NOMO-1 treated with DMSO at 0.1 percent for 48 hours (cell line): ENCODE measurements around the gene TAF11.
"Not testable (repeated sequence)": the region's sequence is repeated elsewhere in the genome, so short reads cannot be mapped to it uniquely, and the experiment has no call there.

Experiments
- DNase-seq: peaks from one replicate; lab custom pipeline; 2025; ENCODE audit not compliant: unreplicated experiment; lab: John Stamatoyannopoulos, UW

The TAF11 gene

DNA sequence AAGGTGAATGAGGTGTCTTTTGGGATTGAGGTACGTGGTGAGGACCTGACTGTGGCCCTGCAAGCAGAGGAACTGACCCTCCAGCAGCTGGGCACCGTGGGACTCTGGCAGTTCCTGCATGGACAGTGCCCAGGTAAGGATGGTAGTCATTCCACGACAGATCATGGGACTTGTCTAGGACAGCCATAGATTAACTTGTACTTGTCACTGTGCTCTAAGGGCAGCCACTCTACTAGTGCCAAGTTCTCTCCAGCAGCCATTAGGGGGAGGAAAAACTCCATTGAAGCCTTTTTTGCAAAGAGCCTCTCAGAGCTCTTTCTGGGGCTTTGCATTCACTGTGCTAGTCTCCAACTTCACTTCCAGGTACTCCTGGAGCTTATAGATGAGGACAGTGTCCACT lies 20.4 kb downstream of the TAF11 start:
- DNase-seq: no peak

GRCh38 chr6:34866509-34866908 lies 21.3 kb downstream of the TAF11 start:
- peak; percentile 21 for DNase-seq

DNA sequence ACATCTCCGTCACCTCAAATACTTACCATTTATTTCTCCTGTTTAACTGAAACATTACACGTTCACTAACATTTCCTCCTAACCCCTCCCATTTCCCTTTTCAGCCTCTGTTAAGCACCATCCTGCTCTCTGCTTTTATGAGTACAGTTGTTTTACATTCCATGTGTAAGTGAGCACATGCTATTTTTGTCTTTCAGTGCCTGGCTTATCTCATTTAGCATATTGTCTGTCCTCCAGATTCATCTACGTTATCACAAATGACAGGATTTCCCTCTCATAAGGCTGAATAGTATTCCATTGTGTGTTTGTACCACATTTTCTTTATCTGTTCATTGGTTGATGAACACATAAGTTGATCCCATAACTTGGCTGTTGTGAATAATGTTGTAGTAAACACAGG lies 22.7 kb downstream of the TAF11 start:
- DNase-seq: no peak

DNA sequence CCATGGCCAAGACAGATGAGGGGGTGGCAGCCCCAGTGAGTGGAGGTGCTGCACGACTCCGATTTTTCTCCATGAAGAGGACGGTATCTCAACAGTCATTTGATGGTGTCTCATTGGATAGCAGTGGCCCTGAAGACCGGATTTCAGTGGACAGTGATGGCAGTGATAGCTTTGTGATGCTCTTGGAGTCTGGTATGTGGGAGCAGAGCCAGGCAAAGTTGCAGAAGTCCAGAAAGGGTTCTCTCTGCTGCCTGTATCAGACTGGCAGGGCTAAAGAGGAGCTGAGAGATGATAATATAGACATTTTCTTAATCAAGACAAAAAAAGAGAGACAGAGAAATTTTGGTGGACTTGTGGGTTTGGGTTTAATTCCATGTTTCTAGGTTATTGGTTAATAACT lies 23.8 kb downstream of the TAF11 start:
- DNase-seq: no peak

DNA sequence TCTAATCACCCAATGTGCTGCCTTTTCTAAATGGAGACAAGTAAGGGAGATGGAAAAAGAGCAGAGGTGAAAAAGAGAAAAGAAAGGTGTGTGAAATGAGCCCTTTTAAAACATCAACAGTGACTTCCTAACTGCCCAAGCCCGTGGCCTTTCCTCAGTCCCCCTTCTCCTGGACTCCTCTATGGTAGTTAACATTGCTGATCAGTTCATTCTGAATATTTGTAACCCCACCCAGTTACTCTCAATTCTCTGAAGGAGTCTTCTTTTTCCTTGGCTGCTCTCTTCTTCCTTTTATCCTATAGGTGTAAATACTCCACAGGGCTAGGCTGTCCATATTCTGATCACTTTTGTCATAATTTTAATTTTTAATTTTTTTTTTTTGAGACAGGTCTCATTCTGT lies 27.1 kb downstream of the TAF11 start:
- DNase-seq: no peak

GRCh38 chr6:34859951-34860350 lies 27.9 kb downstream of the TAF11 start:
- no peak for DNase-seq

- no peak for DNase-seq
Observed at GRCh38 chr6:34858681-34859080, 29.2 kb downstream of the TAF11 start.

DNA sequence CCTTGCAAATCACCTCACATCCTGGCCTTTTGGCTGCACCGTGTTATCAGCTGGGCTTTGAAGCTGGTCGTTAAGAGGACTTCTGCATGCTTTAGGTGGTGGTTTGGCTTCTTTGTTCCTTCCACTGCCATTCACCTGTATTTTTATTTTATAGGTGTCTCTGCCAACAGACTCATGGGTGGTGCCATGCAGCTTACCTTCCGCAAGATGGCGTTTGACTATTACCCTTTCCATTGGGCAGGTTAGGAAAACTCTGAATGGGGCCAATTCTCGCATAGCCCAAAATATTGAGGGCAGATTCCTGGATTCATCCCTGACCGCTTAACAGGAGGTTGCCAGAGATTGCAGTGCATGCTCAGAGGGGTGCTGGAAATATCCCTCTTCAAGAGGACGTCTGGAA lies 32.4 kb downstream of the TAF11 start:
- DNase-seq: no peak

GRCh38 chr6:34852406-34853085 lies 35.3 kb downstream of the TAF11 start:
- no peak for DNase-seq

DNA sequence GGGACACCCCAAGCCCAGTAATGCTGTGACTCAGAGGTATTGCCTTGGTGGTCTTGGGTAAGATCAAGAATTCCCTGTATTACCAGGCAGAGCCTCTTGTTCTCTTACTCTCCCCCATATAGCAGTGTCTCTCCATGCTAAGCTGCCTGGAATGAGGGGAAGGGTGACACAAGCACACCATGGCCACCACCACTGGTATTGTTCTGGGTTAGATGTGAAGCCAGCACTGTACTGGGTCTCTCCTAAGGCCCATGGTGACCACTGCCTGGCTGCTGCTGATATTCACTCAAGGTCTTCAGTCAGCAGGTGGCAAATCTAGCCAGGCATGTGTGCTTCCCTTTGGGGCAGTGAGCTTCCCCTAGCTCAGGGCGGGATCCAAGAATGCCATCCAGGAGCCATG lies 36.5 kb downstream of the TAF11 start:
- DNase-seq: no peak

DNA sequence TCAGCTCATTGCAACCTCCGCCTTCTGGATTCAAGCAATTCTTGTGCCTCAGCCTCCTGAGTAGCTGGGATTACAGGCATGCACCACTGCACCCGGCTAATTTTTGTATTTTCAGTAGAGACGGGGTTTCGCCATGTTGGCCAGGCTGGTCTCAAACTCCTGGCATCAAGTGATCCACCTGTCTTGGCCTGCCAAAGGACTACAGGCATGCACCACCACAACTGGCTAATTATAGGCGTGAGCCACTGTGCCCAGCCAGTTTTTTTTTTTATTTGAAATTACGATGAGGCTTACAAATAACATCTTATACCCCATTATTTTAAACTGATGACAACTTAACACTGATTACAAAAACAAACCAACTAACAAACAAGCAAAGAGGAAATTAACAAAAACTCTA lies 38.8 kb downstream of the TAF11 start:
- DNase-seq: not testable (repeated sequence)

DNA sequence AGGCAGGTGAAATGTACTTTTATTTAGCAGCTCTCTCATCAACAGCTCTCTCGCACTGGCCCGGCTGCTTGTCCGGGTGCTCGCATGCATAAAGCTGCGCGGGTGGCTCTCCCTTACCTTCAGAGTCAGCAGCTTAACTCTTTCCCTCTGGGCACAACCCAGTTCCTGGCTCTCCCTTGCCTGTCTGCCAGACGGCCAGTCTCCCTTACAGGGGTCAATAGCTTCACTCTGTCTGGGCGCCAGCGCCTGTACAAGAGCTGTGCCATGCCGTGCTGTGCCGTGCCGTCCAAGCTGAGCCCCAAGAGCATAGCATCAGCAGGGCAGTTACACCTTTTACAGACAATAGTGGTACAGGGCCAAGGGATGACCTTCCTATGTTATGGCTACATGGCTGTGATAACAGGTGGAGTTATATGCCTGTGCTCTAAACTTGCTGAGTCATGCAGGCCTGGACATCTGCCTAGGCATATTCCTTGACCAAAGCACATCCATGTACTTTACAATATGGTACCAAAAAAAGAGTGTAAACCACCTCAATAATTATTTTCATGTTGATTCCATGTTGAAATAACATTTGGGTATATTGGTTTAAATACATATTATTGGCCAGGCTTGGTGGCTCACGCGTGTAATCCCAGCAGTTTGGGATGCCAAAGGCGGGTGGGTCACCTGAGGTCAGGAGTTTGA lies 48.0 kb downstream of the TAF11 start:
- DNase-seq: no peak

DNA sequence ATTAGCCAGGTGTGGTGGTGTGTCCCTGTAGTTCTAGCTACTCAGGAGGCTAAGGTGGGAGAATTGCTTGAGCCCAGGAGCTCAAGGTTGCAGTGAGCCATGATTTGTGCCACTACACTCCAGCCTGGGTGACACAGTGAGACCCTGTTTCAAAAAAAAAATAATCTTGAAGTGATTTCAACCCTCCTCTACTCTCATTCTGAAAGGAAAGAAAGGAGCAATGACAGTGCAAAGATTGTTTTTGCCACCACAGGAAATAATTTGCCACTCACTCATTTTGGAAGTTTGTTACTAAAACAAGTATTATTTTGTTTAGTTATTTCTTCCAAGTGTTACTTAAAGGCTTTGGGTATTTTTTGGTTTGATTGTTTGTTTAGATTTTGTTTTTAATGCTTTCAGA lies 50.3 kb downstream of the TAF11 start:
- DNase-seq: no peak

DNA sequence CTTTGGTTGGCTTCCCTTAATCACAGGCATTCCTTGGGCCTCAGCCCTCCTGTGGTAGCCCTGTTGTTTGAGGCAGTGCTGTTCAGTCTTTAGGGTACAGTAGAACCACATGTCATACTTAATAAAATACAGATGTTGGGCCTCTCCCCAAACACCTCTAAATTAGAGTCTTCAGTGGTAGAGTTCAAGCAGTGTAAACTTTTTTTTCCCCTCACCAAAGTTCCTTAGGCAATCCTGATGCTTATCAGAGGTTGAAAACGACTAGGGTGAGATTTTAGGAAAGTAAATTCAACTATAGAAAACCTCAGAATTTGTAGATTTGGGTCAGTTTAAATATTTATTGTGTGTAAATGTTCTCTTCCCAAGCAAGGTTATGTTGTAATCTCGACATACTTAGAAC lies 51.4 kb downstream of the TAF11 start:
- no peak for DNase-seq

DNA sequence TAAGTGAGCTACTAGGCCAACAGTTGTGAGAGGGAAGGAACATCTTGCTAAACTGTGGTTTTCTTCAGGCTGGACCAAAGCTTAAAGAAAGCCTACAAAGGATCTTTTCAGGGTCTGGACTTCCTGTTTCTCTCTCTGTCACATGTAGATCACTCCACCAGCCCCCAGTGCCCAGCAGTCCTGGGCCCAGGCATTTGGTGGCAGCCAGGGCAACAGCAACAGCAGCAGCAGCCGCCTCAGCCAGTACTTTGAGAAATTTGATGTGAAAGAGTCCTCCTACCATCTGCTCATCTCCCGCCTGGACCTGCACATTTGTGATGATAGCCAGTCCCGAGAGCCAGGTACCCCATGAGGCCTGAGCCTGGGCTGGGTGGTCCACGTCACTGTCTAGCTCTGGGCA lies 51.8 kb downstream of the TAF11 start:
- peak; percentile 63 for DNase-seq

GRCh38 chr6:34834789-34835518 lies 52.9 kb downstream of the TAF11 start:
- peak; percentile 76 for DNase-seq

DNA sequence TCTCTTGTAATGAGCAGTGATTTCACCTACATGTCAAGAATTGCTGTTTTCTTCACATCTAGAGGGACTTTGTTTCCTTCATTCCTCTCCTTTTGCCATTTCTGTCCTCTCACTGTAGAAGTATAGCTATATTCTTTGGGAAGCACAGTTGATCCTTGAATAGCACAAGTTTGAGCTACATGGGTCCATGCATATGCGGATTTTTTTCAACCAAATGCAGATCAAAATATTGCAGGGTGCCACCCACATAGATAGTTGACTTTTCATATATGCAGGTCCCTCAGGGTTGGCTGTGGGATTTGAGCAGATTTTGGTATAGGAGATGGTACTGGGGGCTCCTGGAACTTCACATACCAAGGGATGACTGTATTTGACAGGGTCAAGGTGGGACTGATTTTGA lies 54.9 kb downstream of the TAF11 start:
- DNase-seq: no peak

GRCh38 chr6:34829137-34829536 lies 58.7 kb downstream of the TAF11 start:
- DNase-seq: no peak
